Fibroblast of the conjunctiva (primary cell): Measurements from ENCODE around the gene VEZT.
"Not testable (repeated sequence)": the region's sequence is repeated elsewhere in the genome, so short reads cannot be mapped to it uniquely, and the experiment has no call there.

ENCODE experiments used
- DNase-seq: peaks from one replicate; pipeline ENCODE4 v3.0.0-alpha.2; 2010; ENCODE audit warnings: low read depth

VEZT gene, protein sequence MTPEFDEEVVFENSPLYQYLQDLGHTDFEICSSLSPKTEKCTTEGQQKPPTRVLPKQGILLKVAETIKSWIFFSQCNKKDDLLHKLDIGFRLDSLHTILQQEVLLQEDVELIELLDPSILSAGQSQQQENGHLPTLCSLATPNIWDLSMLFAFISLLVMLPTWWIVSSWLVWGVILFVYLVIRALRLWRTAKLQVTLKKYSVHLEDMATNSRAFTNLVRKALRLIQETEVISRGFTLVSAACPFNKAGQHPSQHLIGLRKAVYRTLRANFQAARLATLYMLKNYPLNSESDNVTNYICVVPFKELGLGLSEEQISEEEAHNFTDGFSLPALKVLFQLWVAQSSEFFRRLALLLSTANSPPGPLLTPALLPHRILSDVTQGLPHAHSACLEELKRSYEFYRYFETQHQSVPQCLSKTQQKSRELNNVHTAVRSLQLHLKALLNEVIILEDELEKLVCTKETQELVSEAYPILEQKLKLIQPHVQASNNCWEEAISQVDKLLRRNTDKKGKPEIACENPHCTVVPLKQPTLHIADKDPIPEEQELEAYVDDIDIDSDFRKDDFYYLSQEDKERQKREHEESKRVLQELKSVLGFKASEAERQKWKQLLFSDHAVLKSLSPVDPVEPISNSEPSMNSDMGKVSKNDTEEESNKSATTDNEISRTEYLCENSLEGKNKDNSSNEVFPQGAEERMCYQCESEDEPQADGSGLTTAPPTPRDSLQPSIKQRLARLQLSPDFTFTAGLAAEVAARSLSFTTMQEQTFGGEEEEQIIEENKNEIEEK

DNA sequence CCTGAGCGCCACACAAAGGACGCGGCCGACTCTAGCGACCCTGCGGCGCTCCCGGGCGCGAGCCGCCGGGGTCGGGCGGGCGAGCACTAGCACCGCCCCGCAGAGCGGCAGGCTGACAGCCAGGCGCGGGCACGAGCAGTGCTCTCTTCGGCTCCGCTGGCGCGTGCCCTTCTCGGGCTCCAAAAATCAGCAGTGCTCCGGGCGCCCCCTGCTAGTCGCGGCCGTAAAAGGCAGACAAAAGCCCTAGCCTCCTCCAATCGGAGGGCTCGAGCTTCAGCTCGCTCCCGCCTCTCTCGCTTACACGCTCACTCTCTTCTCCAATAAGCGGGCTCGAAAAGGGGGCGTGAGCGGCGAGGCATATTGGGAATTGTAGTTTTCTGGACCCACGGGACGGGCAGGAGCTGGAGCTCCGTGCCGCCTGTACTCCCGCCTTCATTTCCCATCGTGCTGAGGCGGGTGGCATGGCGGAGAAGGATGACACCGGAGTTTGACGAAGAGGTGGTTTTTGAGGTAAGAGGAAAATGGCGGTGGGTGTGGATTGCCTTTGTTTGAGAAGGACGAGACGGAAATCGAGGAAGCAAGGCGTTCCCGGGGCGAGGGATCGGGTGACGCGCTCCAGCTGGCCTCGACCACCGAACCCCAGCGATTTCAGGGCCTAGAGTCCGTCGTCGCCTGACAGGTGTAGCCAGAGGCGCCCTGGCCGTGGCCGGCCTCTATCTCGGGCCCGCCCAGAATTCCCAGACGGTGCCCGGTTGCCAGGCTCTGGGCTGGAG lies at the start of gene VEZT, which contains the start of gene FGD6:
VEZT (plus strand) TSS at position 431 of the 773 bp plus-strand sequence; CDS start at position 475, 44 bp downstream.
FGD6 (minus strand) TSS at position 91 of the 773 bp plus-strand sequence. CDS start 227 bp downstream, outside the sequence.
- peak; percentile 99 for DNase-seq

DNA sequence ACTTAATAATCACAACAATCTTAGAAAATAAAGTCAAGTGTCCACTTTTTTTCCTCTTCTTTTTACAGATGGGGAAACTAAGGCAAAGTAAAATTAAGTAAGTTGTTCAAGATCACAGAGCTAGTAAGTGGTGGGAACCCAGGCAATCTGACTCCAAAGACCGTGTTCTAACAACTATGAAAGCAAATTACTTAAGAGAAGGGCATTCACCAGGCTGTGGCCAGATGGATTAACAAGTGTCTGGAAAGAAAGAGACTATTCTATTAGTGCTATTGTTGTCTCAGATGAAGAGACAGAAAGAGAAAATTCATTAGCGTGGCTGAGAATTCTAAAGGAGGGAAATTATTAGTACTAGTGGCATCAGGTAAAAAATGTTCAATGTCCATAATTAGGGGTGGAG lies 48.9 kb upstream of the VEZT start:
- DNase-seq: no peak

DNA sequence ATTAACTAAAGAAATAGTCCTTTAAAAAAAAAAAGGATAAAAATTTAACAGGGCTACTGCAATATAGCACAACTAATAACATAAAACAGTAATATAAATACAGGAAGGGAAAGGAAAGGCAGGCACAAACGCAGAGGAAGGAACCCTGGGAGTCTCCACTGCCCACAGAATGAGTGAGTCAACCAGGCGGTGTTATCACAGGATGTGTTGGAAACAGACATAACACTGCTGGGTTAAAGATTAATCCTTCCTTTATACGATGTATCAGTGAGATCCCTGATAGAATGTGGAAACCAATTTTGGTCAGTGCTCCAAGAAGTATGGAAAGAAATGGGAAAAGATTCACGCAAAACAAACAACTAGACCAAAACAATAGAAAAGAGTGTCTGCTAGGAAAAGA lies 48.2 kb upstream of the VEZT start:
- peak; percentile 13 for DNase-seq

DNA sequence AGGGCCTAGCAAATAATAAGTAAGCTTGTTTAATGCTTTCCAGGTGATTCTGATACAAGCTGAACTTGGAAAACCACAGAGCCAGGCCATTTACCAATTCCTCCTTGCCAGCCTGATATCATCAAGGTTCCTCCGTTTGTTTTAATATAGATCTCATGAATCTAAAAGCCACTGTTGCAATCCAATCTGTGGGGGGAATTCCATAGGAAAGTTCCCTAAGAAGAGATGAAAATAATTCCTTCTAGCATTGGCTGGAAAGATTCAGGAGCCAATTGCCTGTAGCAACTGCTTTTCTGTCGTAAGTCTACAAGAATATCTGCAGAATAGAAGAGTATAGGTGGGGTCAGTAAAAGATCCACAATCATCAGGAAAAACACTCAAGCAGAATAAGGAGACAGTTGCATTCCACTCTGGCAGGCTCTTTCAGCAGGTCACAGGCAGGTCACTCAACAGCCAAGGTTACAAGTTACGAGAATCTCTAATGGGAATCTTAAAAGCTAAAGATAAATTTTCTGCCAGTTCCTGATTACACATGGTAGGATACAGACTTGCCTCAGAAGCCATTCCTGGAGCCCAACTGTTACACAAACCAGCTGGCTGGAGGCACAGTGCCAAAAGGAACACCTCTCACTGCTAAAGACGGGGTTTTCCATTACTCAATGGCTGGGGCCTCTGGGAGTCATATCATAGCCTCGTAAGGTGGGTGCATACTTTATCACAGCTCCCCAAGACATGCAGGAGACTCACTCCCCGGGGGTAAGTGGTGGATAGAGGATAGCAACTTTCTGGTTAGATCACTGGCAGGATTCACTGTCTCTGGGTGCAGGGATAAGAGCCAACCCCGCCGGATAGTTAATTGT lies 44.0 kb upstream of the VEZT start:
- DNase-seq: peak; percentile 37

DNA sequence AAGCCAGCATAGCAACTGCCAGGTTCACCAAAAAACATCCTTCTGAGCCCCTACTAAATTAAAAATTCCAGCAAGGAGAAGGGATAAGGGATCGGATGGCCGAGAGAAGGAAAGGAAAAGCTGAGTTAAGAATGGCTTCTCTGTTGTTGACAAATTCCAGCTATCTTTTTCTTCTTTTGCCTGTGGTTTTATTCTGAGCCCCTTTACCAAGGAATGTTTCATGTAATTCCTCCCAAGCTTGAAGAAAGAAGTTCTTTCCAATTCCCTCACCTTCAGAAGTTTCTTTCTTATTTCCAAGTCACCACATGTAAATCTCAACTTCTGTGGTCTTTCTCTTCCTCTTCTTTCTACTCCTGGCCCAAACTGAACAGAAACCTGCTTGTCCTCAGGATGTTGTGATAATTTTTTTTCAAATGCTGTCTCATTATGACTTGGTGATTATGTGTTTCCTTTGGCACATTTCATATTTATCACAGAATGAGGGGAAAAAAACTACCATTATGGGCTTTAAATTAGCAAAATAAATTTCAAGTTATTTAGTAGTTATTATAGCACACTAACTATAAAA lies 40.3 kb upstream of the VEZT start:
- DNase-seq: no peak

DNA sequence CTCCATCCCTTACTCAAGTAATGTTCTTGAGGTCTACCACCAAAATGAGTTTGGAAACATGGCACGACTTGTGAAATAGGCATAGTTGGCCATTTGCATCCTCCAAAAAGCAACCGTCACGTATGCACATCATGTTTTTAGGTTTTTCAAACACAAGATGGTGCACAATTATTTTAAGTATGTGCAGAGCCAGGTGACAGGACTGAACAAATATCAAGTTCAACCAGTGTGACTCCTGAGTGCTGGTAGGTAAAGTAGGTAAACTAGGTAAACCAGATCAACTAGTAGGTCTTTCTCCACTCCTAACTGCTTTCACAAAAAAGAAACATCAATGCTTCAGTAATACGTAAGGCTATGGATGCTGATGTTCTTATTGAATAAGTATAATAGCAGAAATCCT lies 39.5 kb upstream of the VEZT start:
- no peak for DNase-seq

DNA sequence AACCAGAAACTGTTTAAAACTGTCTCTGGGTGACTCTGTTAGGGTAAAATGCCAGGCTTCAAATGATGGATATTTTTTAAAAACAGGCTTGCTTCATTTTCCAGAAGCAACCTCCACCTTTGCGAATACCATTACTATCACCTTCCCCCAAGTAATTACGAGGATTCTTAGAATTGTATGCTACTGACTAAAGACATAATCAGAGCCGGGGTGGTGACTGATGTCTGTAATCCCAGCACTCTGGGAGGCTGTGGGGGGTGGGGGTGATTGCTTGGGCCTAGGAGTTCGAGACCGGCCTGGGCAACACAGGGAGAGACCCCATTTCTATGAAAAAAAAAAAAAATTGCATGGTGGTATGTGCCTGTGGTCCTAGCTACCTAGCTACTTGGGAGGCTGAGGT lies 38.6 kb upstream of the VEZT start:
- DNase-seq: no peak

DNA sequence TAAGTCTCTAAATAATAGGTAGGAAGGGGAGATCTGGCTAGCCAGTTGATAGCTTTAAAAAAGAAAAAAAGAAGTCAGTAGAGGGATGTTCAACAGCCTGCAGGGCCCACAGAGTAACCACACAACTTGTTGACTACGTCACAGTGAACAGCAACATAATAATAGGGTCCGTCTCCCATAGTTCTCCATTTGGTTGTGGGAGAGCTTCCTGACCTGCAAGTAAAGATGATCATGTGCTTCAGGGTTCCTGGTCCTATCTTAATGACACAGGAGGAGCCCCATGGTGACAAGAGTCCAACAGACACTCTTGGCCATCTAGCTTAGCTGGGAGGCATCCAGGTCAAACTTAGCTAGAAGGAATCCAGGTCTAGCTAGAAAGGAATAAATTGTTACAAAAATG lies 36.5 kb upstream of the VEZT start:
- DNase-seq: no peak

DNA sequence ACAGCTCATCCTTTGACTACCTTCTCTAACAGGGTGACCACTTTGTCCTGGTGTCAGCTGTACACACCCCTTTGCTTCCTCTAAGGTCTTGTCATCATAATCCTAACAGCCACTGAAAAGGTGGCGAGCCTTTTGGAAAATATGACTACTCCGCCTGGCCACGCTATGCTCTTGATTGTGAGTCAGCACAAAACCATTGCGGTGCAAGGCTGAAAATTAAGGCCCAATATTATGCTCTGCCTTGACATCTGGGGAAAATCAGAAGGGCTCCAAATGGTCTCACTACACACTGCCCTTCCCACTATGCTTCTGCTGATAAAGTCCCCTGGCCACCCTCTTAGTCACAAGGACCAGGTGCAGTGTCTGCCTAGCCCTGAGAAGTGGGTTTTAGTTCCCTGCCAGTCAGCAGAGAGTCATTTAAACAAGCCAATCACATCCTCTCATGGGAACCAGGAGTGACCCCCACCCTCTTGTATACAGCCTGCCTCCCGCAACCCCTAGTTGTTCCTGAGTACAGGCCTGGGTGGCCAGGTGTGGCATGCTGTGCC lies 34.7 kb upstream of the VEZT start:
- peak; percentile 23 for DNase-seq

DNA sequence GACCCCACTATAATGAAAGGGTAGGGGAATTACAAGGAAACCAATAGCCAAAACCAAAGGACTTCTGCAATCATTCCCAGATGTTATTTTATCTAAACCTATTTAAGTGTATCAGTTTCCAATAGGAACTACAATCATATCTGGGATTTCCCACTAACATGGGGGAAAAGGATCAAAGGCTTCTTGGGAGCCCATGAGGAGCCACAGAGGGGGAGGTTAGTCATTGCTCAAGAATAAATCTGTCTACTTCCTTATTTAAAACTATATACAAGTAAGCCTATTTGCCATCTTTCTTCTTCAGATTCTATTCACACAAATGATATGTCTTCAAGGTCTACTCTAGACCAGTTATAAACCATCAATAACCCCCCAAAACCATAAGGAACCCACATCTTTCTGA lies 33.5 kb upstream of the VEZT start:
- DNase-seq: no peak

DNA sequence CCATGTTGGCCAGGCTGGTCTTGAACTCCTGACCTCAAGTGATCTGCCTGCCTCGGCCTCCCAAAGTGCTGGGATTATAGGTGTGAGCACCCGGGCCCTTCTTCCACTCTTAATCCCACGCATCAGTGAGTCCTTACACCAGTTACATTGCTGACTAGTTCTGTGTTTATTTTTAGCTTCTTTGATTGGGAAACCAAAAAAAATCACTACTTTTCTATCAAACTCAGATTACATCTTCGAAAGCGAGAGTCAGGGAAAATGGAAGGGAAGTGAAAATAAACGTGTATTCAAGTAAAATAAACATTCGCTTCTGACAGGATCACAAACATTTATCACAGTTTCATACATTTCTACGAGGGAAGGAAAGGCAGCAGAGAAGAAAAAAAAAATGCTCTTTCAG lies 32.5 kb upstream of the VEZT start:
- DNase-seq: no peak

DNA sequence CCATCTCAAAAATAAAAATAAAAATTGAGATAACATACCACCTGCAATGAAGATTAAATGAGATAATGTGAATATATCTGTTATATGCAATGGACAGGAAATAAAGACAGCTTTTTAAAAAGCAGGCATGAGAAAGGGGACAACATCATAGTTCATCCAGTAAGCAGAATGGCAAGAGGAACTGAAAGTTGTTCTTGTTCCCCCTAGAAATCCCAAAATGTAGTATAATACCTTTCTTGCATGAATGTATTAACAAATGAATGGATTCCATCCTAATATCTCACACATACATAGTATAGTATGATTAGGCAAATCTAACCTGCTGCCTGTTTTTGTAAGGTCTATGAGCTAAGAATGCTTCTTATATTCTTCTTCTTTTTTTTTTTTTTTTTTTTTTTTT lies 31.8 kb upstream of the VEZT start:
- no peak for DNase-seq

DNA sequence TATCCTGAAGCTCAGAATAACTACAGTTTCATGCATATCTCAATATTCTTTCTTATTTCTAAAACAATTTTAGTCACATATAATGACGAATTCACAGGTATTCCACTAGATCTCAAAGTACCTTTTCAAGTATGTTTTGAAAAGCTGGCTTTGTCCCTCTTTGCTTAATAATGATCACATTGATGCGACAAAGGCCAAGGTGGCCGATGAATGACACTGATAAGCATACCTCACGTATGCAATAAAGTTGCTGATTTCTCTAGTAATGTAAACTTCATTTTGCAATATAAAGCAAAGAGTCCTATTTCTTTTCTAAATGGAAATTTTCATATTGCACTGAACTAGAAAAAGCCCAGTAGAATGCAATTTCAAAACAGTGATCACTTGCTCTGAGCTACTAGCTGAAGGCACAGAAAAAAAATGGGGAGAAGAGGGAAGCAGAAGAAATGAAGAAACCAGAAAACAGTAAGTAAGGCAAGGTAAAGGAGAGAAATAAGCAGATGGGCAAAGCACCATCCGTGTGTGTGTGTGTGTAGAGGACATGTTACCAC lies 29.7 kb upstream of the VEZT start:
- DNase-seq: no peak

DNA sequence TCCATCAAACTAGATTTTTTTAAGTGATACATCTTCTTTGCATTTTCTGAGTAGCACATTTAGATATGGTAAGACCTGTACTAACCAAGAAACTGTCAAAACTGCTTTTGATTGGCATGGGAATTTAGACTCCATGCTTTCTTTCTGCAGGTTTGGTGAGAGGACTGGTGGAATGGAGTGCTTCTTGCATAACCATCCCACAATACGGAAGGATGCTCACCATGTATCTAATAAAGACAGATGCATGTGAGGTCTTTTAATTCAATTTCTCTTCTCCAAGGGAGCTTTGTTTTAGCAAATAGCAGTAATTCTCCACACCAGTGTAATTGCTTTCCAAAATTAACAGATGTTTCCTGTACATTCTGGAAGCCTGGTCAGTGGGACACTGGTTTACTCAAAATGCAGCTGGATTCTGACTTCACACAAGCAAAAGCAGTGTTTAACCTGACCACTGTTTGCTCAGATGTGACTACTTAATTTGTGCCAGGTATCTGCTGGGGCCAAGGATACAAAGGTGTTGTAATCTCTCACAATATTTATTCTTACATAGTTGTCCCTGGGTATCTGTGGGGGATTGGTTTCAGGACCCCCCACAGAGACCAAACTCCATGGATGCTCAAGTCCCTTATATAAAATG lies 26.4 kb upstream of the VEZT start:
- DNase-seq: no peak

DNA sequence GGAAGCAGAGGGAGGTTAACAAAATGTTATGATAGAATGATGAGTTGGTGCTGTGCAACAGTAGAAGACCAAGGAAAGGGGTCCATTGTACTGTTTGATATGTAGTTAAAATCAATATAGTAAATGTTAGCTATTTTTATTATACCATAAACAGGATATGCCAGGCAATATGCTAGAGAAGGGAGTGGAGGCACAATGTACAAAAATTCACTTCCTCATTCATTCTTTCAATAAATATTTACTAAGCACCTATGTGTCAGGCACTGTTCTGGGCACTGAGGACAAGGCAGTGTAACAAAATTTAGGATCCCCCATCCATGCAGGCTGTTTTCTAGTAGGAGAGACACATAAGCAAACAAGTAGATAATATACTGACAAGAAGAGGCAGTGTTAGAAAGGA lies 25.3 kb upstream of the VEZT start:
- DNase-seq: no peak

DNA sequence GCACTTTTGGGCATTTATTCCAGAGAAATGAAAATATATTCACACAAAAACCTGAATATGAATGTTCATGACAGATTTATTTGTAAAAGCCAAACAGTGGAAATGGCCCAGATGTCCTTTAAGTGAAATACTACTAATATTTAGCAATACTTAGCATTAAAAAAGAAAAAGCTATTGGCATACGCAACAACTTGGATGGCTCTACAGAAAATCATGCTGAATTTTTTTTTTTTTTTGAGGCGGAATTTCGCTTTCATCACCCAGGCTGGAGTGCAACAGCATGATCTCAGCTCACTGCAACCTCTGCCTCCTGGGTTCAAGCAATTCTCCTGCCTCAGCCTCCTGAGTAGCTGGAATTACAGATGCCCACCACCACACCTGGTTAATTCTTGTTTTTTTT lies 24.5 kb upstream of the VEZT start:
- DNase-seq: no peak

DNA sequence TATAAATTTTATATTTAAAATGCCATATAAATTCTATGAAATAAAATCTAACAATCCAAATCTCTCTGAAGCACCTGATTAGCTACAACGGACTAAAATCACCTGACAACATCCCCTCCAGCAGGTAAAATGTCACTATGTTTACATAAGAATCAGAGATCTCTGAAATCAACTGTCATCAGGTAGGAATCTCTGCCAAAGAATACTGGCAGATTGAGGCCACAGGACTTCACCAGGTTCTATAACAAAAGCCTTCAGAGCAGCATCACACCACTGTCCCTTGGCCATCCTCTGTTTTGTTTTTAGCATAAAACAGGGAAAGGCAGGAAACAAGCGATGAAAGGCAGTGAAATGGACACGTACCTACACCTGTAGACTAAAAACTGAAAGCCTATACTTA lies 22.5 kb upstream of the VEZT start:
- DNase-seq: no peak

DNA sequence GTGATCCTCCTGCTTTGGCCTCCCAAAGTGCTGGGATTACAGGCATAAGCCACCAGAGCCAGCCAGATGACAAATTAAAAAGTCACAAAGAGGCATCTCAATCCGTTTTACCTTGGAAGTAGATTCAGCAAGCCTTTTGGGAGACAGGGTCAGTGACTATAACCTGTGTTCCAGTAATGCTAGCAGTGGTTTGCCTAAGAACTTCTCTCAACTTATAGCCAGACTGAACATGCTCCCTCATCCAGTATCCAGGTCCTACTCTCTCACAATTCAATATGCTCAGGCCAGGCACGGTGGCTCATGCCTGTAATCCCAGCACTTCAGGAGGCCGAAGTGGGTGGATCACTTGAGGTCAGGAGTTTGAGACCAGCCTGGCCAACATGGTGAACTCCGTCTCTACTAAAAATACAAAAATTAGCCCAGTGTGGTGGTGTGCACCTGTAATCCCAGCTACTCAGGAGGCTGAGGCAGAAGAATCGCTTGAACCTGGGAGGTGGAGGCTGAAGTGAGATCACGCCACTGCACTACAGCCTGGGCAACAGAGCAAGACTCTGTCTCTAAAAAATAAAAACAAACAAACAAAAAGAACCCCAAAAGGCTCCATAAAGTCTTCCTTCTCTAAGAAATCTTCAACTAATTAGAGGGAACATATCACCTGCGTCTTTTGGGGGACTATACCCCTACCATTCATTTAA lies 20.6 kb upstream of the VEZT start:
- not testable (repeated sequence) for DNase-seq

DNA sequence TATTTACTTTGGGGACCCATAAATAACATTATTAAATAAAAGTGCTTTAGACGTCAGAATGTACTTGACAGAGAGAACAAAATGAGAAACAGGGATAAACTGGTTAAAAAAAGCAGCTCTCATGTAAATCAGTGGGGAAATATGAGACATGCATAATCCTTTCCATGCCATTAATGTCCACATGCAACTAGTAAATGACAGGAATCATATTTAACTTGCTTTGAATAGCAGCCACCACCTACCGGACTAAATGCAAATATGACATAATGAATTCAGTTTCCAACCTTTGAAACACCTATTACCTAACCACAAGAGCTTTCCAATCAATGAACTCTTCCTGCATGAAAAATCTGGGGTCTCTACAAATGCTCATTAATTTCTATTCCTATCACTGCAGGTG lies 20.0 kb upstream of the VEZT start:
- DNase-seq: no peak

DNA sequence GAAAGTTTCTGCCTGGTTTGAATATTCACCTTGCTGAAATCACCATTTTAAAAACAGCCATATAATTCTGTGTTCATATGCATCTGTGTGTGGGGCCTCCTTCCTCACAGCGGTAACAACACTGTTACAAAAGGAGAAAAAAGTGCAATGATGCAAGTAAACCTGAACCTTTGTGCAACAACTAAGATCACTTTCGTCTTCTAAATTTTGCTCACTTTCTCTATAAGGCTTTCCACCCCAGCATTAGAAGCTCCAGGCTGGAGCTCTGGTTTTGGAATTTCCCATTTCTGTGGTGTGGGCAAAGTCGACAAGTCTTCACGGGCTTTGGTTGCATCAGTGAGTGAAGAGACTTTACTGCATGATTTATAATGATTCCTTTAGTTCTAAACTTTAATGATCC lies 18.7 kb upstream of the VEZT start:
- no peak for DNase-seq
